HG03520 (cell line): Measurements from ENCODE around the gene TESK2.
A peak's percentile ranks its signal among the peaks of the same experiment; 100 is the strongest.

Experiments used
- ATAC-seq: cut with Tn5 transposase; IDR thresholded peaks from one replicate; pipeline ENCODE4 v1.9.1; 2021; ENCODE audit warnings: mild to moderate bottlenecking, moderate library complexity; ENCODE audit not compliant: unreplicated experiment

The TESK2 gene

GRCh38 chr1:45317166-45317565 lies 173.8 kb downstream of the TESK2 start:
- no peak for ATAC-seq

- no peak for ATAC-seq
Observed at GRCh38 chr1:45314266-45314665, 176.7 kb downstream of the TESK2 start.

GRCh38 chr1:45306905-45307304 lies 184.1 kb downstream of the TESK2 start:
- no peak for ATAC-seq

GRCh38 chr1:45306319-45306718 lies 184.6 kb downstream of the TESK2 start:
- ATAC-seq, result no peak

GRCh38 chr1:45305231-45305630 lies 185.7 kb downstream of the TESK2 start:
- ATAC-seq, result no peak

- no peak for ATAC-seq
Observed at GRCh38 chr1:45304311-45305081, 186.5 kb downstream of the TESK2 start.

- peak; percentile 73 for ATAC-seq
Observed at GRCh38 chr1:45303520-45304310, 187.2 kb downstream of the TESK2 start.

- ATAC-seq, result no peak
Observed at GRCh38 chr1:45302505-45303150, 188.3 kb downstream of the TESK2 start.

GRCh38 chr1:45300669-45300997 lies 190.3 kb downstream of the TESK2 start:
- ATAC-seq, result no peak

- no peak for ATAC-seq
Observed at GRCh38 chr1:45299981-45300668, 190.8 kb downstream of the TESK2 start.

GRCh38 chr1:45299296-45299695 lies 191.7 kb downstream of the TESK2 start:
- no peak for ATAC-seq

- ATAC-seq, result no peak
Observed at GRCh38 chr1:45297666-45298356, 193.2 kb downstream of the TESK2 start.
